H1 (cell line): ENCODE data around the gene PRPF6. TPM values are rescaled to one million over a fixed set of nuclear protein-coding genes. Genes with fewer than 3 reads are reported as not detected.

ENCODE experiments used
- CTCF ChIA-PET: fragments of 300-600 bp; sonication (Branson Sonifier 250); formaldehyde crosslinking; loops from one replicate; lab custom pipeline; 2021; ENCODE audit not compliant: partially characterized antibody; lab: Charles Lee
- POLR2A ChIA-PET: fragments of 300-600 bp; sonication (Branson Sonifier 250); formaldehyde crosslinking; loops from one replicate; lab custom pipeline; 2021; ENCODE audit warnings: inconsistent platforms; ENCODE audit not compliant: partially characterized antibody; lab: Charles Lee
- DNase-seq, 2 experiments: peaks; one replicate each; pipeline versions ENCODE4 v3.0.0 to v3.0.0-alpha.2; 2010 to 2022; ENCODE audit warnings: low spot score in 2 of 2, low read depth in 1 of 2, mixed read lengths in 1 of 2
- FAIRE-seq: peaks from 2 replicates; lab custom pipeline; 2011; peaks lifted over from hg19 to GRCh38; lab: Jason Lieb, UNC
- H2AFZ ChIP-seq: 2 replicates; pipeline ENCODE4 v1.8.1; 2012; ENCODE audit warnings: low read length, inconsistent platforms
- H2AK5ac ChIP-seq: 2 replicates; pipeline ENCODE4 v1.6.1; 2013; ENCODE audit warnings: low read depth, low read length
- H2BK120ac ChIP-seq: replicated peaks from 2 replicates; pipeline ENCODE3; 2013; ENCODE audit warnings: low read depth, low read length, inconsistent platforms
- H2BK12ac ChIP-seq: 2 replicates; pipeline ENCODE4 v1.6.1; 2013; ENCODE audit warnings: low read depth, low read length
- H2BK15ac ChIP-seq: 2 replicates; pipeline ENCODE4 v1.6.1; 2013; ENCODE audit warnings: low read length
- H2BK20ac ChIP-seq: 2 replicates; pipeline ENCODE4 v1.6.1; 2013; ENCODE audit warnings: low read length
- H2BK5ac ChIP-seq: 2 replicates; pipeline ENCODE4 v1.6.1; 2013; ENCODE audit warnings: low read depth, low read length
- H3K14ac ChIP-seq: 2 replicates; pipeline ENCODE4 v1.6.1; 2013; ENCODE audit warnings: inconsistent platforms; ENCODE audit not compliant: insufficient read length
- H3K18ac ChIP-seq: 2 replicates; pipeline ENCODE4 v1.6.1; 2013; ENCODE audit warnings: low read length; ENCODE audit errors: extremely low read depth
- H3K23ac ChIP-seq: 2 replicates; pipeline ENCODE4 v1.6.1; 2013; ENCODE audit warnings: inconsistent platforms; ENCODE audit not compliant: insufficient read length
- H3K23me2 ChIP-seq: 2 replicates; pipeline ENCODE4 v1.6.1; 2013; ENCODE audit warnings: low read depth, low read length
- H3K27ac ChIP-seq: 2 replicates; pipeline ENCODE4 v1.6.1; 2011; ENCODE audit warnings: low read depth, low read length, inconsistent platforms
- H3K27me3 ChIP-seq, 4 experiments: replicated peaks in 1 of 4; 1 replicate in 1 of 4; 2 replicates in 3 of 4; pipeline versions ENCODE4 v1.6.1 to v1.8.1; 2011 to 2013; ENCODE audit warnings: low read length in 3 of 4, mild to moderate bottlenecking in 3 of 4, inconsistent platforms in 2 of 4, mixed read lengths in 2 of 4, moderate library complexity in 1 of 4; ENCODE audit not compliant: control insufficient read depth in 3 of 4, insufficient read depth in 3 of 4; ENCODE audit errors: extremely low read depth in 1 of 4
- H3K36me3 ChIP-seq, 4 experiments: 2 replicates each; pipeline versions ENCODE4 v1.6.1 to v1.8.1; 2011 to 2013; ENCODE audit warnings: mild to moderate bottlenecking in 4 of 4, low read length in 3 of 4, moderate library complexity in 2 of 4, control low read depth in 1 of 4, inconsistent platforms in 1 of 4; ENCODE audit not compliant: insufficient read depth in 4 of 4, control insufficient read depth in 2 of 4
- H3K4ac ChIP-seq: replicated peaks from 2 replicates; pipeline ENCODE3; 2013; ENCODE audit warnings: low read length, low read depth, mixed read lengths, inconsistent platforms; ENCODE audit not compliant: insufficient read length
- H3K4me1 ChIP-seq, 4 experiments: replicated peaks in 1 of 4; 1 replicate in 1 of 4; 2 replicates in 3 of 4; pipeline versions ENCODE4 v1.6.1 to v1.8.1; 2011 to 2013; ENCODE audit warnings: low read length in 3 of 4, inconsistent platforms in 2 of 4, mixed read lengths in 1 of 4; ENCODE audit not compliant: insufficient read depth in 4 of 4, control insufficient read depth in 3 of 4
- H3K4me2 ChIP-seq, 2 experiments: 2 replicates each; pipeline versions ENCODE4 v1.6.1 to v1.8.1; 2011 to 2013; ENCODE audit warnings: low read depth in 2 of 2, low read length in 2 of 2, control low read depth in 1 of 2, inconsistent platforms in 1 of 2, mild to moderate bottlenecking in 1 of 2; ENCODE audit not compliant: insufficient read depth in 1 of 2
- H3K4me3 ChIP-seq, 4 experiments: fragments of 200-600, 300-600 bp in 1 of 4; sonication (generic), shearing (Covaris generic), sonication (Bioruptor Twin) in 1 of 4; 2 replicates each; pipeline versions ENCODE4 v1.5.1 to v1.8.1; 2011 to 2016; ENCODE audit warnings: low read length in 4 of 4, low read depth in 3 of 4, control low read depth in 2 of 4, inconsistent platforms in 2 of 4, mild to moderate bottlenecking in 2 of 4, mixed read lengths in 1 of 4, moderate library complexity in 1 of 4; ENCODE audit not compliant: insufficient read depth in 2 of 4; ENCODE audit errors: extremely low read depth in 1 of 4
- H3K56ac ChIP-seq: replicated peaks from 2 replicates; pipeline ENCODE3; 2013; ENCODE audit warnings: low read depth, mild to moderate bottlenecking, mixed read lengths, low read length, inconsistent platforms; ENCODE audit not compliant: insufficient read length
- H3K79me1 ChIP-seq: 2 replicates; pipeline ENCODE4 v1.6.1; 2013; ENCODE audit warnings: low read depth, low read length, control low read depth
- H3K79me2 ChIP-seq, 2 experiments: 2 replicates each; pipeline versions ENCODE4 v1.6.1 to v1.8.1; 2012 to 2013; ENCODE audit warnings: low read length in 2 of 2, mild to moderate bottlenecking in 2 of 2, inconsistent platforms in 1 of 2; ENCODE audit not compliant: insufficient read depth in 2 of 2, control insufficient read depth in 1 of 2
- H3K9ac ChIP-seq, 4 experiments: replicated peaks in 1 of 4; 1 replicate in 1 of 4; 2 replicates in 3 of 4; pipeline versions ENCODE4 v1.6.1 to v1.8.1; 2011 to 2013; ENCODE audit warnings: low read depth in 3 of 4, low read length in 3 of 4, control low read depth in 2 of 4, mild to moderate bottlenecking in 2 of 4, moderate library complexity in 2 of 4, inconsistent platforms in 1 of 4; ENCODE audit errors: extremely low read depth in 1 of 4
- H3K9me3 ChIP-seq, 2 experiments: 2 replicates each; pipeline versions ENCODE4 v1.6.1 to v1.8.1; 2012 to 2013; ENCODE audit warnings: mild to moderate bottlenecking in 2 of 2, moderate library complexity in 2 of 2, control low read depth in 1 of 2, inconsistent platforms in 1 of 2, low read depth in 1 of 2, low read length in 1 of 2, mixed read lengths in 1 of 2; ENCODE audit not compliant: insufficient read depth in 2 of 2
- H4K20me1 ChIP-seq, 2 experiments: replicated peaks in 1 of 2; 2 replicates each; pipeline versions ENCODE3 to v1.8.1; 2011 to 2013; ENCODE audit warnings: inconsistent platforms in 2 of 2, low read length in 2 of 2, mild to moderate bottlenecking in 1 of 2; ENCODE audit not compliant: insufficient read depth in 2 of 2, control insufficient read depth in 1 of 2
- H4K5ac ChIP-seq: 2 replicates; pipeline ENCODE4 v1.6.1; 2013; ENCODE audit warnings: low read length, low read depth, mixed read lengths, inconsistent platforms; ENCODE audit not compliant: insufficient read length
- H4K8ac ChIP-seq: 2 replicates; pipeline ENCODE4 v1.8.0; 2013; ENCODE audit warnings: mild to moderate bottlenecking, moderate library complexity, low read length, inconsistent platforms; ENCODE audit not compliant: insufficient read depth; ENCODE audit errors: extremely low read depth
- H4K91ac ChIP-seq: replicated peaks from 2 replicates; pipeline ENCODE3; 2013; ENCODE audit warnings: low read length, mixed read lengths, inconsistent platforms; ENCODE audit not compliant: insufficient read length
- CBX8 ChIP-seq: fragments of 300-800, 300-1000 bp; sonication (generic); IDR thresholded peaks from 2 replicates; pipeline ENCODE4 v1.7.1; 2016; ENCODE audit warnings: low read depth, low read length, borderline replicate concordance
- NRF1 ChIP-seq: IDR thresholded peaks from 2 replicates; pipeline ENCODE4 v1.6.1; 2011; ENCODE audit warnings: mild to moderate bottlenecking, low read depth, low read length, improper control_type of control experiment
- RNF2 ChIP-seq: fragments of 200-900, 300-1000 bp; sonication (generic); IDR thresholded peaks from 2 replicates; pipeline ENCODE4 v1.7.1; 2016; ENCODE audit warnings: borderline replicate concordance, low read depth, mild to moderate bottlenecking, antibody characterized with exemption, low read length; ENCODE audit not compliant: poor library complexity, severe bottlenecking; ENCODE audit errors: missing control alignments
- YY1 ChIP-seq: IDR thresholded peaks from 2 replicates; pipeline ENCODE4 v1.6.1; 2011; ENCODE audit warnings: low read depth, mild to moderate bottlenecking, low read length
- WGBS, 2 experiments: shearing (Covaris generic) in 1 of 2; methylation state at CpG; one replicate each; pipeline versions ENCODE4 v1.1.6 to v1.1.7; 2013 to 2015; ENCODE audit warnings: low lambda C conversion rate in 2 of 2, mixed read lengths in 2 of 2, inconsistent platforms in 1 of 2, low coverage in 1 of 2, missing lambda C conversion rate in 1 of 2; ENCODE audit not compliant: insufficient replicate concordance in 2 of 2, insufficient coverage in 1 of 2, insufficient read length in 1 of 2; ENCODE audit errors: extremely low coverage in 1 of 2, missing lambda C conversion rate in 1 of 2; 5-methylcytosine and 5-hydroxymethylcytosine counted together
- polyA plus RNA-seq, 7 experiments: library from polyadenylated mRNA; depleted of rRNA in 3 of 7; stranded (reverse) in 5 of 7; unstranded in 2 of 7; fragments of >200 nt in 5 of 7; fragments of 200-250 nt in 2 of 7; gene quantifications; 1 replicate in 5 of 7; 2 replicates in 1 of 7; 4 replicates in 1 of 7; pipeline versions ENCODE4 v1.2.1 to v1.2.3, GENCODE V29; 2011 to 2013; ENCODE audit warnings: missing spikeins in 2 of 7, mixed read lengths in 2 of 7
- total RNA-seq: library from RNA; stranded (reverse); fragmentation: NEBNext Ultra II Directional; extraction: Animal tissue kit (Norgen Biotek cat#: 25700); gene quantifications from 2 replicates; pipeline ENCODE4 v1.2.1, GENCODE V29; 2021

PRPF6 gene
- total and polyA plus RNA-seq, 2 of the 8 experiments (the other 6 are each of a cell fraction or from before 2014, with no cell fraction given): 27.9 to 76.9 TPM

GRCh38 chr20:63952210-63952535, 28.8 kb upstream of the PRPF6 start:
- H3K4me2 ChIP-seq: no peak overlapping the region
- no peaks in the 10 kb centered on the region for H3K9me3 ChIP-seq
- no peaks in the 10 kb centered on the region for H3K27me3 ChIP-seq
- peaks cover 17 to 77% of the 10 kb centered on the region in 2 experiments; a peak in 3 of 4 replicates for H3K79me2 ChIP-seq
- H4K20me1 ChIP-seq: peaks cover 35 to 47% of the 10 kb centered on the region in 2 experiments
- no peak overlapping the region for H2AK5ac ChIP-seq
- H3K23me2 ChIP-seq: peaks cover 8% of the 10 kb centered on the region; the same call in 1 of the 2 replicates
- no peak overlapping the region for H2BK20ac ChIP-seq
- FAIRE-seq: no peak
- peak overlapping the region; percentile 12; the same call in 1 of the 2 replicates for H4K8ac ChIP-seq
- no peak overlapping the region for H3K27ac ChIP-seq
- no peak overlapping the region for H3K18ac ChIP-seq
- no peak overlapping the region for H2BK12ac ChIP-seq
- H2AFZ ChIP-seq: no peak overlapping the region
- H3K4me1 ChIP-seq: peaks cover 0 to 17% (median 15%) of the 10 kb centered on the region in 4 experiments; a peak in 6 of 7 replicates
- TF ChIP-seq CBX8 (no peak), NRF1 (no peak), YY1 (no peak), RNF2 (no peak)
- H4K5ac ChIP-seq: no peak overlapping the region
- H3K4ac ChIP-seq: no peak overlapping the region
- ChIA-PET POLR2A (interaction anchor here (1.4 to 2.9 kb wide), 3 partner anchors 10 to 15 kb away, joined by 3 to 15 read pairs (median 9); no protein-coding TSS in a partner anchor), CTCF (interaction anchor here (0.6 to 2.6 kb wide), 11 partner anchors 9 to 237 kb away, joined by 3 to 13 read pairs (median 4); partner anchors contain the start of gene PRPF6)
- H3K36me3 ChIP-seq: peaks cover 0 to 2% (median 0%) of the 10 kb centered on the region in 4 experiments; a peak in 1 of 8 replicates
- H2BK15ac ChIP-seq: no peak overlapping the region
- no peak overlapping the region for H3K56ac ChIP-seq
- H3K23ac ChIP-seq: no peak overlapping the region
- no peak overlapping the region for H3K14ac ChIP-seq
- H3K9ac ChIP-seq: no peak overlapping the region
- no peak overlapping the region for H4K91ac ChIP-seq
- no peak for DNase-seq
- H3K79me1 ChIP-seq: peaks cover 37% of the 10 kb centered on the region
- H2BK5ac ChIP-seq: no peak overlapping the region
- no peak overlapping the region for H3K4me3 ChIP-seq
- no peak overlapping the region for H2BK120ac ChIP-seq
- 94% methylated on average over 15 of the region's 15 CpGs; no CpG with 5 or more reads in 1 of the 2 experiments for WGBS, 2 experiments
